Putamen (tissue), 1 donor: Measurements from ENCODE around the gene SMYD3.
A peak's percentile ranks its signal among the peaks of the same experiment; 100 is the strongest.
"Not testable (repeated sequence)": the region's sequence is repeated elsewhere in the genome, so short reads cannot be mapped to it uniquely, and the experiment has no call there.

Source experiments
- DNase-seq: peaks from one replicate; pipeline ENCODE4 v3.0.0-alpha.2; 2016; ENCODE audit warnings: low spot score

SMYD3 gene

DNA sequence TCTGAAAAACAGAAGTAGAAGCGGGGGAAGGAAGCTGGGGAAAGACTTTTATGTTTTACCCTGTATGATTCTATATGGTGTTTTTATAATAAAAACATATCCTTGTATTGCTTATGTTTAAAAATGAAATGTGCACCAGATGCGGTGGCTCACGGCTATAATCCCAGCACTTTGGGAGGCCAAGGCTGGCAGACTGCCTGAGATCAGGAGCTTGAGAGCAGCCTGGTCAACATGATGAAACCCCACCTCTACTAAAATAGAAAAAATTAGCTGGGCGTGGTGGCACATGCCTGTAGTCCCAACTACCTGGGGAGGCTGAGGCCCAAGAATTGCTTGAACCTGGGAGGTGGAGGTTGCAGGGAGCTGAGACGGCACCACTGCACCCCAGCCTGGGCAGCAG, 155.4 kb downstream of the SMYD3 start:
- DNase-seq: no peak

DNA sequence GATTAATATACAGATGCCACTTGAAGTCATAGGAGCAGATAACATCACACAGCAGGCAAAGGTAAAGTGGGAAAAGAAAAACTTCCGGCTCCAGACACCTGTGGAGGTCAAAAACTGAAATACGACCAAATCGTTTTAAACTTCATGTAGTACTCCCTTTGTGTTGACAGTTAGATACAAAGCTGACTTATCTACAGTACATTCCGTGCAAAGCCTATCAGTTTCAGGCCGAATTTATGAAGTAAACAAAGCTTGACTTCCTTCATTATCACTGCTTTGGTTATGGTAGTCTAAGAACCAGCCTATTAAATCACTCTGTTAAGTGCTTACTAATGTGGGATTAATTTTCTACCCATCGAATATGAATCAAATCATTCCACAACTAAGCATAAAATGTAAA, 156.3 kb downstream of the SMYD3 start:
- DNase-seq: no peak

- DNase-seq: no peak
Observed at GRCh38 chr1:246343937-246344336, 163.1 kb downstream of the SMYD3 start.

- DNase-seq: no peak
Observed at GRCh38 chr1:246343251-246343650, 163.8 kb downstream of the SMYD3 start.

- no peak for DNase-seq
Observed at GRCh38 chr1:246338546-246338945, 168.5 kb downstream of the SMYD3 start.

- no peak for DNase-seq
Observed at GRCh38 chr1:246338098-246338497, 169.0 kb downstream of the SMYD3 start.

- no peak for DNase-seq
Observed at GRCh38 chr1:246335151-246335550, 171.9 kb downstream of the SMYD3 start.

DNA sequence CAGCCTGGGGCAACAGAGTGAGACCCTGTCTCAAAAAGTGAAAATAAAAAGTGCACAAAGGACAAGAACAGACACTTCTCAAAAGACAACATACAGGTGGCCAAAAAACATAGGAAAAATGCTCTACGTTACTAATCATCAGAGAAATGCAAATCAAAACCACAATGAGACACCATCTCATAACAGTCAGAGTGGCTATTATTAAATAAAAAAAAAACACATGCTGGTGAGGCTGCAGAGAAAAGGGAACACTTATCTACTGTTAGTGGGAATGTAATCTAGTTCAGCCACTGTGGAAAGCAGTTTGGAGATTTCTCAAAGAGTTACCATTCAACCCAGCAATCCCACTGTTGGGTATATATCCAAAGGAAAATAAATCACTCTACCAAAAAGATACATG, 173.2 kb downstream of the SMYD3 start:
- no peak for DNase-seq

DNA sequence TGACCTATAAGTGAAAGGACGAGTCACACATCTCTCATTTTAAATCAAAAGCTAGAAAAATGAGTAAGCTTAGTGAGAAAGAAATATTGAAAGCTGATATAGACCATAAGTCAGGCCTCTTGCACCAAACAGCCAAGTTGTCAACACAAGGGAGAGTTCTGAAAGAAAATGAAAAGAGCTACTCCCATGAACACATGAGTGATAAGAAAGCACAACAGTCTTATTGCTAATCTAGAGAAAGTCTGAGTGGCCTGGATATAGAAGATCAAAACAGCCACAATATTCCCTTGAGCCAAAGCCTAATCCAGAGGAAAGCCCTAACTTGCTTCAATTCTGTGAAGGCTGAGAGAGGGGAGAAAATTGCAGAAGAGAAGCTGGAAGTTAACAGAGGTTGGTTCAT, 175.0 kb downstream of the SMYD3 start:
- DNase-seq: no peak

DNA sequence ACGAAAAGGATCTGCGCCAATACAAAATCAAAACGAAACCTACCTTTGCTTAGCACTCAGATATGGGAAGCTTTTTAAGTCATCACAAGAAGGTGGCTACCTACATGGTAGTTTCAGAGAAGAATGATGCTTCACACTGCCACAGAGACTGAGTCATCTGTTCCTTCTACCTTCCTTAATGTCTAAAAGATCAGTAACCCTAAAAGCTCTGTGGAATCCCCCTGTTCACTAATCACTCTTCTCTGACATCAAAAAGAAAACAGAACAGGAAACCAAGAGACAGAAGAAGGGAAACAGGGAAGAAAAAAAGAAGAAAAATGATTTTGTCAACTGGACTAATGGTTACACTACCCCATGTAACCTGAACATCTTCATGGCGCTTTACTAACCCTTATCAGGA, 177.2 kb downstream of the SMYD3 start:
- DNase-seq: no peak

DNA sequence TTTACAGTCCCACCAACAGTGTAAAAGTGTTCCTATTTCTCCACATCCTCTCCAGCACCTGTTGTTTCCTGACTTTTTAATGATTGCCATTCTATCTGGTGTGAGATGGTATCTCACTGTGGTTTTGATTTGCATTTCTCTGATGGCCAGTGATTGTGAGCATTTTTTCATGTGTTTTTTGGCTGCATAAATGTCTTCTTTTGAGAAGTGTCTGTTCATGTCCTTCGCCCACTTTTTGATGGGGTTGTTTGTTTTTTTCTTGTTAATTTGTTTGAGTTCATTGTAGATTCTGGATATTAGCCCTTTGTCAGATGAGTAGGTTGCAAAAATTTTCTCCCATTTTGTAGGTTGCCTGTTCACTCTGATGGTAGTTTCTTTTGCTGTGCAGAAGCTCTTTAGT, 177.8 kb downstream of the SMYD3 start:
- DNase-seq: not testable (repeated sequence)

GRCh38 chr1:246324711-246325110, 182.4 kb downstream of the SMYD3 start:
- peak; percentile 58 for DNase-seq

GRCh38 chr1:246324033-246324432, 183.0 kb downstream of the SMYD3 start:
- not testable (repeated sequence) for DNase-seq

DNA sequence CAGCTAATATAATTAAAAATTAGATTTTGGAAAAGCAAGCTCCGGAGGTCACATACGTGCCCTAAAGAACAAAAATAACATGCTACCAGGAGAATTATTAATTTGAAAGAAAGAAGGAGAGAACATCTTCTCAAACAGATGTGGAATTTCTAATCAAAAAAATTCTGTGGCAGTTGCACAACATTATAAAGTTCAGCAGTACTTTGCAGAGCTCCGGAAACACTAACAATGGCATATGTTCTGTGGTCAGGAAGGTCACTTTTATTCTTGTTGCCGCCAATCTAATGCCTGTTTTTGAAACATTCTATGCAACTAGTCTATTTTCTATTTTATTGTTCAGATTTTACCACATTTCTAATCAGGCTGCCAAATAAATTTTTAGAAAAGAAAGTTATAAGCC, 186.8 kb downstream of the SMYD3 start:
- DNase-seq: no peak

- DNase-seq: no peak
Observed at GRCh38 chr1:246319083-246319714, 187.9 kb downstream of the SMYD3 start.

GRCh38 chr1:246318622-246319021, 188.5 kb downstream of the SMYD3 start:
- no peak for DNase-seq

- no peak for DNase-seq
Observed at GRCh38 chr1:246318036-246318359, 189.1 kb downstream of the SMYD3 start.

- DNase-seq: no peak
Observed at GRCh38 chr1:246317332-246318035, 189.6 kb downstream of the SMYD3 start.

DNA sequence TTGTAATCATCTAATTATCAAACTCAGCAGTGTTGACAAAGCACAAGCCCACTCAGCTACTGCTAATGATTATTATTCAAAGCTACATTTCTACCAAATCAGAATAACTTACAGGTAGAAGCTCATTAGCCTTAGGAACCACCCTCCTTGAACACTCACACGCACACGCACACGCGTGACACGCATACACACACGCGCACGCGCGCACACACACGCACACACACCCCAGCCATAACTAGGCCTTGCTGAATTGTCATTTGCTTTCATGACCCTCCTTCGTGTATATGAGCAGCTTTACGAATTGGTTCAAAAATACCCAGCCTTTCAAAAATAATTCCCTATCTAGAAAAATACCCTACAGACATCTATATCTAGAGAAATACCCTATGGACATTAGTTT, 195.6 kb downstream of the SMYD3 start:
- DNase-seq: no peak

GRCh38 chr1:246309247-246309884, 197.7 kb downstream of the SMYD3 start:
- DNase-seq: no peak

DNA sequence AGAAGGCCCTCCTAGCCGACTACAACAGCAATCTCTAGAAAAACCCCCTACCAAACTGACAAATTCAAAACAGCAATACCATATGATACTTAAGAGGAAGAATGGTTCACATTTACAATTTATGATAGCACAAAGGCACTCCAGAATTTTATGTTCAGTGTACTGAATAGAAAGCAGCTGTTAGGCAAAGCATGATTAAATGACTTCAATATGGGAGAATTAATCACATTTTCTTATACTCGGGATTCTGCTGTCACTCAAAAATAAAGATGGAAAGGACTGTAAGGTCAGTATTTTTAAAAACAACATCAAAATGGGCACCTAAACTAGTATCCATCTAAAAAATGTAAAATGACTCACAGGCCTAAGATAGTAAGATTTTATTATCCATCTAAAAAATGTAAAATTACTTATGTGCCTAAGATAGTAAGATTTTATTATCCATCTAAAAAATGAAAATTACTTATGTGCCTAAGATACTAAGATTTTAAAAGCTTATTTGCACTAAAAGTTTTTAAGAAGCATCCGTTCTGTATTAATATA, 198.5 kb downstream of the SMYD3 start:
- no peak for DNase-seq

DNA sequence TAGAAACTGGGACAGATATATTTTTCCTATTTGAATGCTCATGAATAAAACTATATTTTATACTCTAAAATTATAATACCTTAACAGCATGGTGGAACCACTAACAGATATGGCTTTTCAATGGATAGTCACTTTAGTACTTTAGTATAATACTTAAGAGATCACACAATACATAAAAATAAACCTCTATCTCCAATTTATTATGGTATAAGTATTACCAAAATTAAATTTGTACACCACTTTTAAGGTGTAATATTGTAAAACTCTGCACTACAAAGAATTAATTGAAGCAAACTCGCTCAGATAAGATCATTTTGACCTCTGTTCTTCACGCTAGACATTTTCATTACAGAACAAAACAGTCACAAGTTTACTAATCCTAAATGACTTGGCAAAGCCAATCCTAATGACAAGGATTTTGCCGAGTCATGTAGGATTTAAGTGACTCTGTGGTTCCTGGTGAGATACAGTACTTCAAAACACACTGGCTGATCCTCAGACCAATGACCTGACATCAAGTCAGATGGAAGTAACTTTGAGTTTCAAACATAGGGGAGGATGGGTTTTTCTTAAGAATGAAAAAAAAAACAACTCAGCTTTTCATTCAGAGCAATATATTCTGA, 200.6 kb downstream of the SMYD3 start:
- no peak for DNase-seq
